ENCODE results near the gene HEXB. TPM values are rescaled to one million over a fixed set of nuclear protein-coding genes. Genes with fewer than 3 reads are reported as not detected.
"Not testable (repeated sequence)": the region's sequence is repeated elsewhere in the genome, so short reads cannot be mapped to it uniquely, and the experiment has no call there.

Gene HEXB
- total RNA-seq, 1 donor from 2014 or later, result 175 TPM

- no peak for DNase-seq (ENCODE audit: low spot score)
Observed at GRCh38 chr5:74659172-74659571, 25.9 kb upstream of the HEXB start.

- DNase-seq (ENCODE audit: low spot score), result no peak
Observed at GRCh38 chr5:74660140-74660539, 24.9 kb upstream of the HEXB start.

GRCh38 chr5:74660873-74661272, 24.2 kb upstream of the HEXB start:
- no peak for DNase-seq (ENCODE audit: low spot score)

- DNase-seq (ENCODE audit: low spot score), result no peak
Observed at GRCh38 chr5:74664551-74664950, 20.5 kb upstream of the HEXB start.

- DNase-seq (ENCODE audit: low spot score), result no peak
Observed at GRCh38 chr5:74665273-74665672, 19.8 kb upstream of the HEXB start.

GRCh38 chr5:74665816-74666215, 19.2 kb upstream of the HEXB start:
- DNase-seq (ENCODE audit: low spot score), result no peak

- DNase-seq (ENCODE audit: low spot score), result no peak
Observed at GRCh38 chr5:74667396-74667795, 17.6 kb upstream of the HEXB start.

GRCh38 chr5:74669821-74670220, 15.2 kb upstream of the HEXB start:
- DNase-seq (ENCODE audit: low spot score), result no peak

- no peak for DNase-seq (ENCODE audit: low spot score)
Observed at GRCh38 chr5:74670396-74671038, 14.5 kb upstream of the HEXB start.

- DNase-seq (ENCODE audit: low spot score), result no peak
Observed at GRCh38 chr5:74672215-74672877, 12.7 kb upstream of the HEXB start.

GRCh38 chr5:74673011-74673790, 11.8 kb upstream of the HEXB start:
- DNase-seq (ENCODE audit: low spot score), result no peak

GRCh38 chr5:74676466-74676865, 8.6 kb upstream of the HEXB start:
- not testable (repeated sequence) for DNase-seq (ENCODE audit: low spot score)

GRCh38 chr5:74678123-74678522, 6.9 kb upstream of the HEXB start:
- not testable (repeated sequence) for DNase-seq (ENCODE audit: low spot score)

GRCh38 chr5:74679300-74679699, 5.7 kb upstream of the HEXB start:
- DNase-seq (ENCODE audit: low spot score), result not testable (repeated sequence)

GRCh38 chr5:74679966-74680365, 5.1 kb upstream of the HEXB start:
- no peak for DNase-seq (ENCODE audit: low spot score)

GRCh38 chr5:74685979-74686631, 1.1 kb downstream of the HEXB start:
- DNase-seq (ENCODE audit: low spot score), result peak; percentile 16

- no peak for DNase-seq (ENCODE audit: low spot score)
Observed at GRCh38 chr5:74686962-74687751, 2.1 kb downstream of the HEXB start.

- no peak for DNase-seq (ENCODE audit: low spot score)
Observed at GRCh38 chr5:74693191-74693590, 8.2 kb downstream of the HEXB start.

- no peak for DNase-seq (ENCODE audit: low spot score)
Observed at GRCh38 chr5:74717596-74717995, 32.6 kb downstream of the HEXB start.

- no peak for DNase-seq (ENCODE audit: low spot score)
Observed at GRCh38 chr5:74722271-74722670, 37.2 kb downstream of the HEXB start.

GRCh38 chr5:74725331-74725730, 40.3 kb downstream of the HEXB start:
- no peak for DNase-seq (ENCODE audit: low spot score)

GRCh38 chr5:74736759-74737158, 51.7 kb downstream of the HEXB start:
- no peak for DNase-seq (ENCODE audit: low spot score)

Measured in mucosa of gallbladder (tissue), 1 donor.